Panc1 (cell line): Measurements from ENCODE around the gene CFAP68. TPM values are rescaled to one million over a fixed set of nuclear protein-coding genes. Genes with fewer than 3 reads are reported as not detected.

ENCODE experiments used
- ATAC-seq: fragments of 200-7000 bp; cut with Tn5 transposase; 2 replicates; pipeline ENCODE4 v1.9.1; 2020; ENCODE audit warnings: mild to moderate bottlenecking, moderate library complexity
- BruUV-seq: library from RNA; stranded (reverse); fragments of 400-500 nt; replicated peaks from 2 replicates; lab custom pipeline; 2021; lab: Mats Ljungman, UMichigan
- CTCF ChIA-PET: fragments of 300-600 bp; sonication (Branson Sonifier 250); formaldehyde crosslinking; loops from one replicate; lab custom pipeline; 2022; ENCODE audit warnings: antibody characterized with exemption; lab: Charles Lee
- POLR2A ChIA-PET: fragments of 300-600 bp; sonication (Branson Sonifier 250); formaldehyde crosslinking; loops from one replicate; lab custom pipeline; 2022; ENCODE audit warnings: antibody characterized with exemption; lab: Charles Lee
- DNase-seq: peaks from one replicate; pipeline ENCODE4 v3.0.0-alpha.2; 2010; ENCODE audit warnings: low read depth, low spot score
- H3K27ac ChIP-seq: 2 replicates; pipeline ENCODE4 v1.5.1; 2011; ENCODE audit warnings: mild to moderate bottlenecking, low read length, inconsistent platforms
- H3K27me3 ChIP-seq: fragments of 200-500 bp; sonication (Bioruptor generic); 2 replicates; pipeline ENCODE4 v1.6.0; 2014; ENCODE audit warnings: low read length, inconsistent platforms; ENCODE audit not compliant: control insufficient read depth, insufficient read depth
- H3K36me3 ChIP-seq: fragments of 200-500 bp; sonication (Bioruptor generic); 2 replicates; pipeline ENCODE4 v1.5.1; 2014; ENCODE audit warnings: inconsistent platforms, mild to moderate bottlenecking, low read length, moderate library complexity; ENCODE audit not compliant: control insufficient read depth, insufficient read depth
- H3K4me1 ChIP-seq: 2 replicates; pipeline ENCODE4 v1.5.1; 2011; ENCODE audit warnings: inconsistent platforms, mild to moderate bottlenecking, low read length, moderate library complexity; ENCODE audit not compliant: control insufficient read depth, insufficient read depth
- H3K4me3 ChIP-seq, 2 experiments: 2 replicates each; pipeline ENCODE4 v1.5.1; 2011 to 2012; ENCODE audit warnings: low read depth in 2 of 2, low read length in 2 of 2, mild to moderate bottlenecking in 2 of 2, inconsistent platforms in 1 of 2, moderate library complexity in 1 of 2
- H3K9me3 ChIP-seq: fragments of 200-500 bp; sonication (Bioruptor generic); 2 replicates; pipeline ENCODE4 v1.5.1; 2014; ENCODE audit warnings: low read depth, mild to moderate bottlenecking, inconsistent platforms, low read length, moderate library complexity; ENCODE audit not compliant: control insufficient read depth, insufficient read depth
- POLR2AphosphoS5 ChIP-seq: IDR thresholded peaks from 2 replicates; pipeline ENCODE4 v1.6.1; 2012; ENCODE audit warnings: mild to moderate bottlenecking, low read depth, low read length, moderate library complexity
- SIN3A ChIP-seq: IDR thresholded peaks from 2 replicates; pipeline ENCODE4 v1.6.1; 2012; ENCODE audit warnings: low read depth, mild to moderate bottlenecking, low read length, moderate library complexity, borderline replicate concordance; ENCODE audit not compliant: insufficient read depth
- TCF7L2 ChIP-seq: IDR thresholded peaks from 2 replicates; pipeline ENCODE4 v1.6.1; 2011; ENCODE audit warnings: mild to moderate bottlenecking, low read depth, low read length, inconsistent platforms
- in situ Hi-C: cut with HindIII; loops from 2 replicates; pipeline ENCODE4 v1.10.0; 2016; ENCODE audit warnings: low sequenced_read_pairs, low pct_unique_long_range_greater_than_20kb
- intact Hi-C: fragments of 100-400 bp; cut with micrococcal nuclease; formaldehyde crosslinking; loops from one replicate; pipeline ENCODE4 v1.10.0; 2022; ENCODE audit not compliant: unreplicated experiment
- total RNA-seq: library from RNA; stranded (reverse); gene quantifications from one replicate; pipeline ENCODE4 v1.2.1, GENCODE V29; 2021; ENCODE audit not compliant: unreplicated experiment
- TF ChIP-seq, protein P1 (sequence below): fragments of 450-650 bp; IDR thresholded peaks from 2 replicates; pipeline ENCODE4 v1.5.1; 2017; ENCODE audit warnings: mild to moderate bottlenecking
- TF ChIP-seq, protein P2 (sequence below), 2 experiments: IDR thresholded peaks; 2 replicates each; pipeline ENCODE4 v1.6.1; 2011 to 2012; ENCODE audit warnings: low read depth in 2 of 2, control low read depth in 1 of 2, low read length in 1 of 2, mild to moderate bottlenecking in 1 of 2, moderate library complexity in 1 of 2; ENCODE audit not compliant: insufficient read depth in 1 of 2

The CFAP68 gene
- total RNA-seq, 1 experiment from 2014 or later: 16.6 TPM

DNA sequence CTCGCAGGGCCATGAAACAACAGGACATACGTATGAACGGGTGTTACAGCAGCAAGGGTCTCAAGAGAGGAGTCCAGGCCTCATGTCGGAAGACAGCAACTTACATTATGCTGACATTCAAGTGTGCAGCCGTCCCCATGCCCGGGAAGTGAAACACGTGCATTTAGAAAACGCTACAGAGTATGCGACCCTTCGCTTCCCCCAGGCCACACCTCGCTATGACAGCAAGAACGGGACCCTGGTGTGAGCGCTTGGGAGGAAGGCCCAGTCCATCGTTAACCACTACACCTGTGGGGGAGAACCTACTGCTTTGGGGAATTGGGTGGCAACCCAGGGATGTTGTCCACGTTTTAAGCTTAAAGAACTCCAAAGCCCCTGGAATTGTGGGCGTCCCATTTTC, 46.6 kb downstream of the CFAP68 start:
- POLR2A ChIA-PET: no interaction called here
- TF ChIP-seq POLR2AphosphoS5 (no peak), SIN3A (no peak), TCF7L2 (no peak)
- TF ChIP-seq, protein P1, sequence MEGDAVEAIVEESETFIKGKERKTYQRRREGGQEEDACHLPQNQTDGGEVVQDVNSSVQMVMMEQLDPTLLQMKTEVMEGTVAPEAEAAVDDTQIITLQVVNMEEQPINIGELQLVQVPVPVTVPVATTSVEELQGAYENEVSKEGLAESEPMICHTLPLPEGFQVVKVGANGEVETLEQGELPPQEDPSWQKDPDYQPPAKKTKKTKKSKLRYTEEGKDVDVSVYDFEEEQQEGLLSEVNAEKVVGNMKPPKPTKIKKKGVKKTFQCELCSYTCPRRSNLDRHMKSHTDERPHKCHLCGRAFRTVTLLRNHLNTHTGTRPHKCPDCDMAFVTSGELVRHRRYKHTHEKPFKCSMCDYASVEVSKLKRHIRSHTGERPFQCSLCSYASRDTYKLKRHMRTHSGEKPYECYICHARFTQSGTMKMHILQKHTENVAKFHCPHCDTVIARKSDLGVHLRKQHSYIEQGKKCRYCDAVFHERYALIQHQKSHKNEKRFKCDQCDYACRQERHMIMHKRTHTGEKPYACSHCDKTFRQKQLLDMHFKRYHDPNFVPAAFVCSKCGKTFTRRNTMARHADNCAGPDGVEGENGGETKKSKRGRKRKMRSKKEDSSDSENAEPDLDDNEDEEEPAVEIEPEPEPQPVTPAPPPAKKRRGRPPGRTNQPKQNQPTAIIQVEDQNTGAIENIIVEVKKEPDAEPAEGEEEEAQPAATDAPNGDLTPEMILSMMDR: no peak
- TF ChIP-seq, protein P2, sequence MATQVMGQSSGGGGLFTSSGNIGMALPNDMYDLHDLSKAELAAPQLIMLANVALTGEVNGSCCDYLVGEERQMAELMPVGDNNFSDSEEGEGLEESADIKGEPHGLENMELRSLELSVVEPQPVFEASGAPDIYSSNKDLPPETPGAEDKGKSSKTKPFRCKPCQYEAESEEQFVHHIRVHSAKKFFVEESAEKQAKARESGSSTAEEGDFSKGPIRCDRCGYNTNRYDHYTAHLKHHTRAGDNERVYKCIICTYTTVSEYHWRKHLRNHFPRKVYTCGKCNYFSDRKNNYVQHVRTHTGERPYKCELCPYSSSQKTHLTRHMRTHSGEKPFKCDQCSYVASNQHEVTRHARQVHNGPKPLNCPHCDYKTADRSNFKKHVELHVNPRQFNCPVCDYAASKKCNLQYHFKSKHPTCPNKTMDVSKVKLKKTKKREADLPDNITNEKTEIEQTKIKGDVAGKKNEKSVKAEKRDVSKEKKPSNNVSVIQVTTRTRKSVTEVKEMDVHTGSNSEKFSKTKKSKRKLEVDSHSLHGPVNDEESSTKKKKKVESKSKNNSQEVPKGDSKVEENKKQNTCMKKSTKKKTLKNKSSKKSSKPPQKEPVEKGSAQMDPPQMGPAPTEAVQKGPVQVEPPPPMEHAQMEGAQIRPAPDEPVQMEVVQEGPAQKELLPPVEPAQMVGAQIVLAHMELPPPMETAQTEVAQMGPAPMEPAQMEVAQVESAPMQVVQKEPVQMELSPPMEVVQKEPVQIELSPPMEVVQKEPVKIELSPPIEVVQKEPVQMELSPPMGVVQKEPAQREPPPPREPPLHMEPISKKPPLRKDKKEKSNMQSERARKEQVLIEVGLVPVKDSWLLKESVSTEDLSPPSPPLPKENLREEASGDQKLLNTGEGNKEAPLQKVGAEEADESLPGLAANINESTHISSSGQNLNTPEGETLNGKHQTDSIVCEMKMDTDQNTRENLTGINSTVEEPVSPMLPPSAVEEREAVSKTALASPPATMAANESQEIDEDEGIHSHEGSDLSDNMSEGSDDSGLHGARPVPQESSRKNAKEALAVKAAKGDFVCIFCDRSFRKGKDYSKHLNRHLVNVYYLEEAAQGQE (IDR thresholded peaks at IDR 0.05; ENCODE audit: insufficient read depth in 1 of 2, low read depth in 2 of 2, low read length in 1 of 2): no peak
- no peak for ATAC-seq
- in situ Hi-C loops: no loop called here
- Histone ChIP-seq H3K4me3 (peak overlapping the region in 1 of 2 experiments; percentile 67; a peak in 3 of 4 replicates), H3K27me3 (no peaks in the 10 kb centered on the region), H3K27ac (peak overlapping the region; percentile 96), H3K9me3 (no peaks in the 10 kb centered on the region), H3K4me1 (peaks cover 15% of the 10 kb centered on the region; the same call in 1 of the 2 replicates), H3K36me3 (no peaks in the 10 kb centered on the region)
- BruUV-seq: no TSS peak
- intact Hi-C loops: no loop called here
- DNase-seq: no peak
- CTCF ChIA-PET: no interaction called here

DNA sequence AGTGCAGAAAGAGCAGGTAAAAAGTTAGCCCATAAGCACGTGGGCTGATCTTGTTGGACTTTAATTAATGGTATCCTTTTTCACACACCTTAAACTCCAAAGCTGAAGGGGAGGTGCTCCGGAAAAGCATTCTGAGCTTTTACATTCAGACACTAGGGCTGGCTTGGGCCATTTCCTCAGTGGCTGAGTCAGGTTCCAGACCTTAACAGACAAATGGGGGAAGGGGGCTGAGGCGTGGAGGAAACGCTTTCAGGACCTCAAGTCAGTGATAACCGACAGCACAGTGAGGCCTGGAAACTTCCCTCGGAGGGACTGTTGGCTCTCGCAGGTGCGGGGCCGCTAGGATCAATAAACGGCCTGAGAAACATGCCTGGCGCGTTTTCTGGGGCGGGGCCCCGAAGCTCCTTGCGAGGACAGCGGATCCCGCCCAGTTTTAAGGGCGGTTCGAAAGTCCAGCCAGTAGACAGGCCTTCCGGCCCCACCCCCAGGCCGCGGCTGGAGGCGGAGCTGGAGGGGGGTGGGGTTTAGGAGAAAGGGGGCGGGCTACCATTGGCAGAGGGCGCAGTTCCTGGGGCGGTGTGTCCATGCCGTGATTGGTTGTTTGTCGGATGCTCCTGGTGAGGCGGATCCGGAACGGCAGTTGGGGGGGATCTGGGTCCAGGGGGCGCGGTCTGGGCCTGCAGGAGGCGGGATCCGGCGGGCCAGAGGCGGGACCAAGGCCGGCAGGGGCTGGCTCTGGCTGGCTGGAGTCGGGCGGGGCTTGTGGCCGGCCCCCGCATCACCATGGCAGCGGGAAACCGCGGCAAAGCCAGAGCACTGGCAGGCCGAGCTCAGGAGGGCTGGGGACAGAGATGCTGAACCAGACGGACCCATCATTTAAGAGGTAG, 47.4 kb downstream of the CFAP68 start:
- H3K4me1 ChIP-seq: peaks cover 15% of the 10 kb centered on the region; the same call in 1 of the 2 replicates
- TF ChIP-seq SIN3A: peak; percentile 87; the same call in 1 of the 2 replicates
- TF ChIP-seq POLR2AphosphoS5: peak; percentile 94
- no peak for TF ChIP-seq TCF7L2
- TF ChIP-seq, protein P1: no peak
- H3K27me3 ChIP-seq: no peaks in the 10 kb centered on the region
- no TSS peak for BruUV-seq
- CTCF ChIA-PET: interaction anchor here (0.5 to 1.0 kb wide), 3 partner anchors 55 to 221 kb away, joined by 3 to 7 read pairs (median 6); no protein-coding TSS in a partner anchor
- no peaks in the 10 kb centered on the region for H3K36me3 ChIP-seq
- DNase-seq: peak; percentile 87
- peak overlapping the region; percentile 57 to 81 for H3K4me3 ChIP-seq
- H3K27ac ChIP-seq: peak overlapping the region; percentile 96
- peak; percentile 98 for ATAC-seq
- POLR2A ChIA-PET: interaction anchor here (0.6 to 1.2 kb wide), 9 partner anchors 9 to 237 kb away, joined by 3 to 6 read pairs (median 3); partner anchors contain the start of genes ALG9 and IL18
- H3K9me3 ChIP-seq: no peaks in the 10 kb centered on the region
- intact Hi-C loops (no loop called here), in situ Hi-C loops (no loop called here)
